ENCODE measurements around the gene C1orf35. TPM values are rescaled to one million over a fixed set of nuclear protein-coding genes. Genes with fewer than 3 reads are reported as not detected.

The C1orf35 gene
- total RNA-seq, 6 donors from 2014 or later, result 12.8 to 34.6 (median 17.8) TPM

- 82 to 88% methylated on average over 8 to 9 of the region's 9 CpGs for WGBS, 2 donors
Measured at GRCh38 chr1:228075801-228076271, 27.3 kb downstream of the C1orf35 start.

DNA sequence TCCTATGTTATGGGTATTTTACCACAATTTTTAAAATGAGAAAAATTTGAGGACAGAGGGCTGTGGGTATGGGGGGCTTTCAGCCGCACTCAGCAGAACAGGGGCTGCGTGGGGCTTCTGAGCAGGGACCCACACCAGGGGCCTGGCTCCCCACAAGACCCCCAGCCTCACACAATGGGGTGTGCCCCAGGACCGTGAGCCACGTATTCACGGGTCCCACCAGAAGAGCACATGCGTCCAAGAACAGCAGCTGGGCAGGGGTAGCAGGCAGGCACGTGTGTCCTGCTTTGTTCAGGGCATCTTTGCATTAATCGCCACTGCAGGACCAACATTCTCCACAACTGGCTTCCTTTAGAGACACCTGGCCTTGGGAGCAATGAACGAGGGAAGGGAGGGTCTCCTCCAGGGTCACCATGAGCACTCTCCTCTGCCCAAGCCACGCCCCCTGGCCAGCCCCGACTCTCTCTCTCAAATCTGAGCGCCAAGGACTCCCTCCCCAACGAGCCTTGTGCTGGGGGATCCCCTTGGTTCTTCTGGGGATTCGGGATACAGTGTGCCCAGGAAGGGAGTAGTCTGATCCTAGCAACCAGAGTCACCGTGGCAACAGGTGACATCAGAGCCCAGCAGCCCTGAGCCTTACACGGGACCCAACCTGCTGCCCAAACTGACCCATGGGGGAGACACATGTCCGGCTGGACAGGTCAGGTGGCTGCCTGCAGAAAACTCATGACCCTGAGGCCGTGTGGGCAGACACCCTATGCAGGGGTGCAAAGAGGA is 28.0 kb downstream of the C1orf35 start:
- DNase-seq, result peak in 1 of 2 donors; percentile 22
- no peak for ATAC-seq (ENCODE audit: low FRiP score in 2 of 2)
- WGBS, 2 donors, result 43 to 55% methylated on average over 10 to 18 of the region's 18 CpGs

More at GRCh38 chr1:228075801-228076271, 27.3 kb downstream of the C1orf35 start:
- Histone ChIP-seq H3K9me3 (no peaks in the 10 kb centered on the region), H3K4me1 (peaks cover 0 to 13% (median 1%) of the 10 kb centered on the region in 4 donors), H3K4me3 (no peak overlapping the region), H3K27ac (no peak overlapping the region), H3K36me3 (no peaks in the 10 kb centered on the region), H3K27me3 (no peaks in the 10 kb centered on the region)
- TF ChIP-seq POLR2AphosphoS5 (IDR thresholded peaks at IDR 0.05) (no peak), POLR2A (IDR thresholded peaks at IDR 0.05) (no peak), EP300 (IDR thresholded peaks at IDR 0.05) (no peak)
- TF ChIP-seq, protein P1, sequence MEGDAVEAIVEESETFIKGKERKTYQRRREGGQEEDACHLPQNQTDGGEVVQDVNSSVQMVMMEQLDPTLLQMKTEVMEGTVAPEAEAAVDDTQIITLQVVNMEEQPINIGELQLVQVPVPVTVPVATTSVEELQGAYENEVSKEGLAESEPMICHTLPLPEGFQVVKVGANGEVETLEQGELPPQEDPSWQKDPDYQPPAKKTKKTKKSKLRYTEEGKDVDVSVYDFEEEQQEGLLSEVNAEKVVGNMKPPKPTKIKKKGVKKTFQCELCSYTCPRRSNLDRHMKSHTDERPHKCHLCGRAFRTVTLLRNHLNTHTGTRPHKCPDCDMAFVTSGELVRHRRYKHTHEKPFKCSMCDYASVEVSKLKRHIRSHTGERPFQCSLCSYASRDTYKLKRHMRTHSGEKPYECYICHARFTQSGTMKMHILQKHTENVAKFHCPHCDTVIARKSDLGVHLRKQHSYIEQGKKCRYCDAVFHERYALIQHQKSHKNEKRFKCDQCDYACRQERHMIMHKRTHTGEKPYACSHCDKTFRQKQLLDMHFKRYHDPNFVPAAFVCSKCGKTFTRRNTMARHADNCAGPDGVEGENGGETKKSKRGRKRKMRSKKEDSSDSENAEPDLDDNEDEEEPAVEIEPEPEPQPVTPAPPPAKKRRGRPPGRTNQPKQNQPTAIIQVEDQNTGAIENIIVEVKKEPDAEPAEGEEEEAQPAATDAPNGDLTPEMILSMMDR (IDR thresholded peaks at IDR 0.05), result no peak
- DNase-seq (peak; percentile 13 to 32), ATAC-seq (ENCODE audit: low FRiP score in 2 of 2) (no peak)

DNA sequence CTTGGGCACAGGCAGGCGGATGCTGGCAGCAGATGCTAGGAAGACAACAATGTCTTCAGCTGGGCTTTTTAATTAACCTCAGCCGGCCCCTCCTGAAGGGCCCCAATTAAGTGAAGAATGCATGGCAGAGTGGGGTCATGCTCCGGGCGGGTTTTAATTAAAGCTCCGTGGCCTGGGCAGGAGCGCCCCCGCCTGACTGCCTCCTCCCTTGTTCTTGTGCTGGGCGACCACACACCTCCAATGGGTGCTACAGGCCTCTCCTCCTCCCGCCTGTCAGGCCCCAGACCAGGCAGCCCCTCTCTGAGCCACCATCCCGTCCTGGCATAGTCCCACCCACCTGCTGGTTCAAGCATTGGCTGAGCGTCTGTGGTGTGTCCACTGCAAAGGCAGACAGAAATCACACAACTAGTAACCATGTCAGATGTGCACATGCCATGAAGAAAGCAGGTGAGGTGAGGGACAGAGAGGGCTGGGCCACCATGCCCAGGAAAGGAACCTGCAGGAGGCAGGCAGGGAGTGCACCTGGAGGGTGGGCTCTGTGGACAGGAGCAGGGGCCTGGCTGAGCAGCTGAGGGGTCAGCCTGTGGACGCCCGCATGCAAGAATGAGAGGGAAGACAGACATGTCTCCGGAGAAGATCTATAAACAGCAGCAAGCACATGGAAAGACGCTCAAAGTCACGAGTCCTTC is 29.1 kb downstream of the C1orf35 start:
- Histone ChIP-seq H3K4me3 (no peak overlapping the region), H3K27ac (no peak overlapping the region), H3K27me3 (no peaks in the 10 kb centered on the region), H3K36me3 (no peaks in the 10 kb centered on the region), H3K4me1 (peaks cover 0 to 8% (median 0%) of the 10 kb centered on the region in 4 donors), H3K9me3 (no peaks in the 10 kb centered on the region)
- TF ChIP-seq, protein P1 (IDR thresholded peaks at IDR 0.05), result peak in 2 of 6 experiments; percentile 11 to 28
- TF ChIP-seq POLR2A (IDR thresholded peaks at IDR 0.05), result no peak
- WGBS, 2 donors, result 50 to 53% methylated on average over 12 to 16 of the region's 16 CpGs
- peak in 1 of 2 donors; percentile 20 for ATAC-seq (ENCODE audit: low FRiP score in 2 of 2)
- peak in 1 of 2 donors; percentile 35 for DNase-seq

More for the DNA sequence above, 28.0 kb downstream of the C1orf35 start:
- no peak for TF ChIP-seq POLR2AphosphoS5 (IDR thresholded peaks at IDR 0.05)
- TF ChIP-seq EP300 (IDR thresholded peaks at IDR 0.05), result no peak
- TF ChIP-seq POLR2A (IDR thresholded peaks at IDR 0.05), result no peak
- TF ChIP-seq, protein P1 (IDR thresholded peaks at IDR 0.05), result no peak
- H3K4me1 ChIP-seq, result peaks cover 0 to 8% (median 0%) of the 10 kb centered on the region in 4 donors
- H3K36me3 ChIP-seq, result no peaks in the 10 kb centered on the region
- H3K27ac ChIP-seq, result no peak overlapping the region
- H3K4me3 ChIP-seq, result no peak overlapping the region
- no peaks in the 10 kb centered on the region for H3K27me3 ChIP-seq
- H3K9me3 ChIP-seq, result no peaks in the 10 kb centered on the region

DNA sequence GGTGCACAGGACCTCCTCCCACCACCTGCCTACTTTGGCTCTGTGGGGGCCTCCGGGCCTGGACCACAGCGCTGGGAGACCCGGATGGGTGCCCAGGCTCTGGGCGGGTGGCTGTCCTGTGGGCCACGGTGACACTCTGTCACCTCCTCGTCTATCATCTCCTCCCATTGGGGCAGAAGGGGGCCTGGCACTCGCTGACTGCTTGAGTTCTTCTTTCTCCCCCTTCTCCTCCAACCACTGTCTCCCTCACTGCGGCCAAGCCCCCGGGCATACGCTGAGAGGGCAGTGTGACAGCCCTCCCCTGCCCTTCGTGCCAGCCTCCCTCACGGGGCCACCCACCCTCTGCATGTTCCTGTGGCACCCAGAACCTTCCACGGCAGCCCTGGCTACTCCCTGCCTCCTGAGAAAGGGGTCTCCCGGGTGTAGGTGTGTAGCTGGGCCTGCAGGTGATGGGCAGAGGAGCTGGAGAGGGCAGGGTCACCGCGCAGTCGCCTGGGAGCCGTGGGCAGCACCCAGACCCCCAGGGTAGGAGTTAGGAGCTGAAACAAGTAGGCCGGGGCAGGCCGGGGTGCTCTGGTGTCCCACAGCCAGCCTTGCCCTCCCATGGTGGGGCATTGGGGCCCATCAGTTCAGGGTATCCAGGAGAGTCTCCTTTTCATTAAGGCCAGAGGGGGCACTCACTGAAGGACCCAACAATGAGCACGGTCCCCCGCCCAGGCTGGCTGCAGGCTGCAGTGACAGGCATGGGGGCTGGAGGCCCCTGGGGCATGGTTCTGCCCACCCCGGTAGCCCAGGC is 29.9 kb downstream of the C1orf35 start:
- peaks cover 0 to 8% (median 0%) of the 10 kb centered on the region in 4 donors for H3K4me1 ChIP-seq
- no peaks in the 10 kb centered on the region for H3K36me3 ChIP-seq
- H3K4me3 ChIP-seq, result no peak overlapping the region
- TF ChIP-seq, protein P1 (IDR thresholded peaks at IDR 0.05), result no peak
- TF ChIP-seq EP300 (IDR thresholded peaks at IDR 0.05) (no peak), POLR2A (IDR thresholded peaks at IDR 0.05) (no peak), POLR2AphosphoS5 (IDR thresholded peaks at IDR 0.05) (no peak)
- H3K27ac ChIP-seq, result no peak overlapping the region
- DNase-seq, result peak; percentile 17 to 61
- H3K9me3 ChIP-seq, result no peaks in the 10 kb centered on the region
- H3K27me3 ChIP-seq, result no peaks in the 10 kb centered on the region
- WGBS, 2 donors, result 69 to 74% methylated on average over 20 to 21 of the region's 23 CpGs
- no peak for ATAC-seq (ENCODE audit: low FRiP score in 2 of 2)
